ENCODE measurements around the gene NONO.

NONO gene

DNA sequence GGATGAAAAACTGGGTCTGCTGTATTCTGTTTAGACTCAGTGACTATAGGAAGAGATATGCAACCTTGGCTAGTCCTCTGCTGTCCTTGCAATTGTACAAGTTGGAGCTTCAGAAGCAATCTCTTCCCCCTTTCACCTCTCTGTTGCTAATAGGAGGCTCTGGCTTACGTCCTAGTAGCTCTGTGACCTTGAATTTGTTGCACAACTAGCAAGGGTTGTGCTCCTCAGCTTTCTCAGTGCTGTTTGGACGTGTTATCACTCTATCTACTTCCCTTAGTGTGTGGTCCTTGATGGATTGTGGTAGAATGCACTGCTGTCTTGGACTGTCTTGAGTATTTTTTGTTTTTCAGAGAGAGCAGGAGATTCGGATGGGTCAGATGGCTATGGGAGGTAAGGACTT is 14.7 kb downstream of the NONO start:
- TF ChIP-seq SIN3A (IDR thresholded peaks at IDR 0.05; ENCODE audit: borderline replicate concordance, insufficient read depth, low read length) = no peak

DNA sequence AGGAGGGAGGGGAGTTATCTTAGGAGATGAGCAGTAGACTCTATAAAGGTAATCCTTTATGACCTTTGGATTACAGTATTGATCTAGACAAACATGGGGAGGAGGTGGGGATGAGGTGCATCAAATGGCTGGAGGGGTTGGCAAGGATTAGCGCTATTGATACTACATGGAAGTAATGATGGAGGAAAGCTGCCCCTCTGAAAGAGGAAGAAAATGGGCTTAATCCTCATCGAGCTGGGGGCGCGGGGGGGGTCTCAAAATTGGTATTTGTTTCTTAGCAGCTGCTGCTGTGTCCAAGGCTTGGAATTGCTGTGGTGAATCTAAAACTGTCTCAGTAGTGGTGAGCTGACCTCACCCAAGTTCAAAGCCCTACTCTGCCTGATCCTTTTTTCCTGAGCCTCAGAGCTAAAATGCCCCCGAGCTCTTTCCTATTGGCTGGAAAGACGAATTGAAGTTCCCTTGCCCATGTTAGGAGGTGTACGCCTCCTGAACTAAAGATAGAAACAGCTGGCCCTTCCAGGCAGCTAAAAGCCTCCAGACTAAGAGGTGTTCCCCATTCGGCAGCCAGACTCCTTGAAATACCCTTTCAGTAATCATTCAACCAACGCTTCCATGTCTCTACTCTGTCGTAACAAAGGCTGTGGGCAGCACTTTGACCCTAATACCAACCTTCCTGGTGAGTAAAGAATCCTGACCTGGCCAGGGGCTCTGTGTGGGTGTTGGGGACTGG is 17.9 kb downstream of the NONO start, which contains the start of gene ITGB1BP2:
Gene ITGB1BP2 (plus strand): TSS at position 556 of the 730 bp plus-strand sequence. CDS start 57 bp downstream, at position 613.
- no peak for TF ChIP-seq TAF1 (IDR thresholded peaks at IDR 0.05; ENCODE audit: borderline replicate concordance, insufficient read depth, low read length)
- peak; percentile 59 for TF ChIP-seq POLR2AphosphoS5 (IDR thresholded peaks at IDR 0.05; ENCODE audit: low read depth, low read length)
- TF ChIP-seq FOXP2 (optimal IDR thresholded peaks at IDR 0.05; ENCODE audit: borderline replicate concordance, extremely low read depth, extremely low read length, insufficient read depth) = no peak

DNA sequence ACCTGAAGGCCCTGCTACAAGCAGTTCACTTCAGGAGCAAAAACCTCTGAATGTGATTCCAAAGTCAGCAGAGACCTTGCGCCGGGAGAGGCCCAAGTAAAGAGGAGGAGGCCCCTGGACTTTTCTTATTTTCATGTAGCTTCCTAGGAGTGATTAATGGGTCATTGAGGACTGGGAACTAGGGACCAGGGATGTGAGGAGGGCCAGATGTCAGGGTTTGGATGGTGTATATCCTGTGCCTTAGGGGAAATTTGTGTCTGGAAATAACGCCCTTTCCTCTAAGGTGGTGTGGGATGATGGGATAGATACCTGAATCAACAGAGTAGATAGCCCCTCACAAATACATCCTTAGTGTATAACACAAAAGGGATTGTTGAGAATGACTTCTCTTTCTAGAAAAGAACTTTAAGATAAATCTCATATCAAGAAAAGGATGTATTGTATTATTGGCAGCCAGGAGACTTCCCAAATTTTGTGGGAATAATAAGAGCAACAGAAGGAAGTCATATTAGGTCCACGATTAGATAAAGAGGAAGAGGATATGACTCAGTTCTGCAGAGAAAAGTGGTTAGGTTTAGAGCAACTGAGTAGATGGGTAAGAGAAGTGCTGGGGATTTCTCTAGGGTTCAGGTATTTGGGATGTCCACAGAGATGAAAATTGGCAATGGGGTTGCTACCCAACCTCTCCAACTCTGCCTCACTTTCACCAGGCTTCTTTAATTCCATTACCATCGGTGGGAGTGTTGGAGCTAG is 19.2 kb downstream of the NONO start:
- TF ChIP-seq POLR2AphosphoS5 (IDR thresholded peaks at IDR 0.05; ENCODE audit: low read depth, low read length) = no peak
- TF ChIP-seq, protein P1, sequence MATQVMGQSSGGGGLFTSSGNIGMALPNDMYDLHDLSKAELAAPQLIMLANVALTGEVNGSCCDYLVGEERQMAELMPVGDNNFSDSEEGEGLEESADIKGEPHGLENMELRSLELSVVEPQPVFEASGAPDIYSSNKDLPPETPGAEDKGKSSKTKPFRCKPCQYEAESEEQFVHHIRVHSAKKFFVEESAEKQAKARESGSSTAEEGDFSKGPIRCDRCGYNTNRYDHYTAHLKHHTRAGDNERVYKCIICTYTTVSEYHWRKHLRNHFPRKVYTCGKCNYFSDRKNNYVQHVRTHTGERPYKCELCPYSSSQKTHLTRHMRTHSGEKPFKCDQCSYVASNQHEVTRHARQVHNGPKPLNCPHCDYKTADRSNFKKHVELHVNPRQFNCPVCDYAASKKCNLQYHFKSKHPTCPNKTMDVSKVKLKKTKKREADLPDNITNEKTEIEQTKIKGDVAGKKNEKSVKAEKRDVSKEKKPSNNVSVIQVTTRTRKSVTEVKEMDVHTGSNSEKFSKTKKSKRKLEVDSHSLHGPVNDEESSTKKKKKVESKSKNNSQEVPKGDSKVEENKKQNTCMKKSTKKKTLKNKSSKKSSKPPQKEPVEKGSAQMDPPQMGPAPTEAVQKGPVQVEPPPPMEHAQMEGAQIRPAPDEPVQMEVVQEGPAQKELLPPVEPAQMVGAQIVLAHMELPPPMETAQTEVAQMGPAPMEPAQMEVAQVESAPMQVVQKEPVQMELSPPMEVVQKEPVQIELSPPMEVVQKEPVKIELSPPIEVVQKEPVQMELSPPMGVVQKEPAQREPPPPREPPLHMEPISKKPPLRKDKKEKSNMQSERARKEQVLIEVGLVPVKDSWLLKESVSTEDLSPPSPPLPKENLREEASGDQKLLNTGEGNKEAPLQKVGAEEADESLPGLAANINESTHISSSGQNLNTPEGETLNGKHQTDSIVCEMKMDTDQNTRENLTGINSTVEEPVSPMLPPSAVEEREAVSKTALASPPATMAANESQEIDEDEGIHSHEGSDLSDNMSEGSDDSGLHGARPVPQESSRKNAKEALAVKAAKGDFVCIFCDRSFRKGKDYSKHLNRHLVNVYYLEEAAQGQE (IDR thresholded peaks at IDR 0.05; ENCODE audit: insufficient read depth in 1 of 2, low read depth in 2 of 2, low read length in 2 of 2) = no peak
- TF ChIP-seq SIN3A (IDR thresholded peaks at IDR 0.05; ENCODE audit: borderline replicate concordance, insufficient read depth, low read length) = no peak
- no peak for TF ChIP-seq TAF1 (IDR thresholded peaks at IDR 0.05; ENCODE audit: borderline replicate concordance, insufficient read depth, low read length)
- no peak for TF ChIP-seq FOXP2 (optimal IDR thresholded peaks at IDR 0.05; ENCODE audit: borderline replicate concordance, extremely low read depth, extremely low read length, insufficient read depth)

DNA sequence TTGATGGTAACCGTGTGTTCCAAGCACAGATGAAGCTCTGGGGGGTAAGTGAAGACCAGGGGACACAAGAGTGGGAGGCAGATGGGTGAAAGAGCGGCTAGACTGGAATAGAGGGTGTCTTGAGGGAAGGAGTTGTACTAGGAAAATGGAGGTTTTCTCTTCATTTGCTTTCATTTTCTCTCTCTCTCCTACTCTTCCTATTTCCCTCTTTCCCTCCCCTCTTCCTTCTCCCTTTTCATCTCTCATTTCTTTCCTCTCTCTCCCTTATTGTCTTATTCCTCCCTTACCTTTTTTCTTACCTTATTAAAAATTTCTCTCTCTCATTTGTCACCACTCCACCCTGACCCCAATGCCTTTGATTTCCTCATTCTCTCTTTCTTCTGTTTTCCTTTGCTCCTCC is 21.1 kb downstream of the NONO start:
- TF ChIP-seq, protein P1 (IDR thresholded peaks at IDR 0.05; ENCODE audit: insufficient read depth in 1 of 2, low read depth in 2 of 2, low read length in 2 of 2) = no peak
- TF ChIP-seq TAF1 (IDR thresholded peaks at IDR 0.05; ENCODE audit: borderline replicate concordance, insufficient read depth, low read length) = no peak
- TF ChIP-seq SIN3A (IDR thresholded peaks at IDR 0.05; ENCODE audit: borderline replicate concordance, insufficient read depth, low read length) = no peak
- TF ChIP-seq FOXP2 (optimal IDR thresholded peaks at IDR 0.05; ENCODE audit: borderline replicate concordance, extremely low read depth, extremely low read length, insufficient read depth) = no peak
- TF ChIP-seq POLR2AphosphoS5 (IDR thresholded peaks at IDR 0.05; ENCODE audit: low read depth, low read length) = no peak

DNA sequence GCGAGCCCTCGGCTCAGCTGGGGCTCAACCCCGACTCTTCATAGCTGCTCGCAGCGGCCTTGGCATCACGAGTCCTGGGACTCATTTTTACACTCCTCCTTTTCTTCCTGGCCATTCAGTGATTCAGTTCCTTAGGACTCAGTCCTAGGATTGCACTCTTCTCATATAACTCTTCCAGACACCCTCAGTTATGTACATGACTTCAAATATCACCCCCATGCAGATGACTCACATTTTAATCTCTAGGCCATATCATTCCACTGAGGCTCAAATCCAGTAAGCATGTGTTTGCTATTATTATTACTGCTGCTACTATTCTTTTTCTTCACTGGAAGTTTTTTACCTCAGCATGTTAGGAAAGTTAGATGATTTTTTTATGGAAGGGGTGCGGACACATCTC is 32.5 kb downstream of the NONO start:
- TF ChIP-seq, protein P1 (IDR thresholded peaks at IDR 0.05; ENCODE audit: insufficient read depth in 1 of 2, low read depth in 2 of 2, low read length in 2 of 2) = no peak
- TF ChIP-seq POLR2AphosphoS5 (IDR thresholded peaks at IDR 0.05; ENCODE audit: low read depth, low read length) (no peak), SIN3A (IDR thresholded peaks at IDR 0.05; ENCODE audit: borderline replicate concordance, insufficient read depth, low read length) (no peak), FOXP2 (optimal IDR thresholded peaks at IDR 0.05; ENCODE audit: borderline replicate concordance, extremely low read depth, extremely low read length, insufficient read depth) (no peak), TAF1 (IDR thresholded peaks at IDR 0.05; ENCODE audit: borderline replicate concordance, insufficient read depth, low read length) (no peak)

DNA sequence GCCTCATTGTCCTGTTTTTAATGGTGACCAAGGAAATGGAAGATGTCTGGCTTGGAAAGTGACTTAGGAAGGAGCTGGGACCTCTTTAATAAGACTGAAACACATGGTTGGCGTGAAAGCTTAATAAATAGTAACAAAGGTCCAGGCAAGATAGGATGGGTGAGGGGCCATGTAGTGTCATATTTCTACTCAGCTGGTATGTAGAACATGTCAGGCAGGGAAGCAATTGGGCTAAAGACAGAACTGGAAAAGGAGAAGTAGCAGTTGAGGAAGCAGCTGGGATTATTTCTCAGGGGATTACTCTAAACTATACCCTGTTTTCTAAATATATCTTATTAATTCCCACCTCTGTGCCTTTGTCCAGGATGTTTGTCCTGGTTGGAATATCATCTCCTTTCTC is 36.7 kb downstream of the NONO start:
- TF ChIP-seq, protein P1 (IDR thresholded peaks at IDR 0.05; ENCODE audit: insufficient read depth in 1 of 2, low read depth in 2 of 2, low read length in 2 of 2) = no peak
- TF ChIP-seq SIN3A (IDR thresholded peaks at IDR 0.05; ENCODE audit: borderline replicate concordance, insufficient read depth, low read length) (no peak), TAF1 (IDR thresholded peaks at IDR 0.05; ENCODE audit: borderline replicate concordance, insufficient read depth, low read length) (no peak), FOXP2 (optimal IDR thresholded peaks at IDR 0.05; ENCODE audit: borderline replicate concordance, extremely low read depth, extremely low read length, insufficient read depth) (no peak), POLR2AphosphoS5 (IDR thresholded peaks at IDR 0.05; ENCODE audit: low read depth, low read length) (no peak)

Data from PFSK-1 (cell line).